GM20431 (cell line): ENCODE measurements around the gene FARP2.
"Not testable (repeated sequence)": the region's sequence is repeated elsewhere in the genome, so short reads cannot be mapped to it uniquely, and the experiment has no call there.

Experiments used
- in situ Hi-C: fragments of 300-500 bp; cut with MseI, MboI; formaldehyde crosslinking; loops from one replicate; pipeline ENCODE4 v1.15.0; 2020; ENCODE audit warnings: low sequenced_read_pairs; ENCODE audit not compliant: unreplicated experiment

The FARP2 gene

GRCh38 chr2:241496904-241497877 is 141.1 kb downstream of the FARP2 start:
- in situ Hi-C loops: no loop called here

- in situ Hi-C loops: no loop called here
Measured at GRCh38 chr2:241498115-241499070, 142.3 kb downstream of the FARP2 start.

- in situ Hi-C loops: no loop called here
Measured at GRCh38 chr2:241499146-241499965, 143.3 kb downstream of the FARP2 start.

GRCh38 chr2:241500016-241500415 is 143.9 kb downstream of the FARP2 start:
- in situ Hi-C loops: no loop called here

- in situ Hi-C loops: no loop called here
Measured at GRCh38 chr2:241500431-241500975, 144.4 kb downstream of the FARP2 start.

- in situ Hi-C loops: no loop called here
Measured at GRCh38 chr2:241501099-241501541, 145.0 kb downstream of the FARP2 start.

- in situ Hi-C loops: no loop called here
Measured at GRCh38 chr2:241501551-241501950, 145.5 kb downstream of the FARP2 start.

- in situ Hi-C loops: no loop called here
Measured at GRCh38 chr2:241502281-241502680, 146.2 kb downstream of the FARP2 start.

- in situ Hi-C loops: no loop called here
Measured at GRCh38 chr2:241503776-241504392, 147.8 kb downstream of the FARP2 start.

GRCh38 chr2:241505086-241505780 is 149.1 kb downstream of the FARP2 start:
- in situ Hi-C loops: no loop called here

GRCh38 chr2:241505781-241506201 is 149.7 kb downstream of the FARP2 start:
- in situ Hi-C loops: no loop called here

- in situ Hi-C loops: not testable (repeated sequence)
Measured at GRCh38 chr2:241506317-241506716, 150.2 kb downstream of the FARP2 start.

- in situ Hi-C loops: no loop called here
Measured at GRCh38 chr2:241506793-241507429, 150.8 kb downstream of the FARP2 start.

GRCh38 chr2:241507430-241508239 is 151.6 kb downstream of the FARP2 start:
- in situ Hi-C loops: no loop called here

GRCh38 chr2:241508240-241509154 is 152.4 kb downstream of the FARP2 start, which contains the start of gene STK25:
Gene STK25, minus strand, starts transcription at chr2:241508584. Its CDS starts 549 bp downstream, at chr2:241508035.
- in situ Hi-C loops: no loop called here

- in situ Hi-C loops: no loop called here
Measured at GRCh38 chr2:241509155-241509784, 153.2 kb downstream of the FARP2 start.
